ENCODE measurements around the gene ACRBP. TPM values are rescaled to one million over a fixed set of nuclear protein-coding genes. Genes with fewer than 3 reads are reported as not detected.

The ACRBP gene
- total and polyA plus RNA-seq, 3 donors from 2014 or later = 172 to 715 (median 241) TPM

GRCh38 chr12:6630736-6631135 is 16.5 kb downstream of the ACRBP start:
- DNase-seq = no peak
- Histone ChIP-seq H3K27me3 (no peaks in the 10 kb centered on the region), H3K27ac (no peak overlapping the region), H3K4me1 (peaks cover 12% of the 10 kb centered on the region), H3K9me3 (no peaks in the 10 kb centered on the region), H3K4me3 (no peak overlapping the region), H3K36me3 (ENCODE audit: low read depth, missing control alignments) (no peaks in the 10 kb centered on the region)
- WGBS, 2 donors = 38 to 54% methylated on average over 4 to 5 of the region's 5 CpGs
- TF ChIP-seq CTCF (IDR thresholded peaks at IDR 0.05) (no peak), POLR2A (IDR thresholded peaks at IDR 0.05) (no peak)
- intact Hi-C loops (cut with DNase I; ENCODE audit: low total_unique reads) = no loop called here

GRCh38 chr12:6627616-6628015 is 19.6 kb downstream of the ACRBP start:
- intact Hi-C loops (cut with DNase I; ENCODE audit: low total_unique reads) = no loop called here
- no peaks in the 10 kb centered on the region for H3K27me3 ChIP-seq
- WGBS, 2 donors = 60 to 70% methylated on average over 7 of the region's 7 CpGs
- peaks cover 6% of the 10 kb centered on the region for H3K4me1 ChIP-seq
- H3K36me3 ChIP-seq (ENCODE audit: low read depth, missing control alignments) = no peaks in the 10 kb centered on the region
- DNase-seq = no peak
- no peaks in the 10 kb centered on the region for H3K9me3 ChIP-seq
- H3K27ac ChIP-seq = no peak overlapping the region
- no peak overlapping the region for H3K4me3 ChIP-seq
- no peak for TF ChIP-seq POLR2A (IDR thresholded peaks at IDR 0.05)
- no peak for TF ChIP-seq CTCF (IDR thresholded peaks at IDR 0.05)

GRCh38 chr12:6626654-6627283 is 20.5 kb downstream of the ACRBP start:
- H3K4me1 ChIP-seq = no peaks in the 10 kb centered on the region
- TF ChIP-seq CTCF (IDR thresholded peaks at IDR 0.05) (no peak), POLR2A (IDR thresholded peaks at IDR 0.05) (no peak)
- no peak overlapping the region for H3K27ac ChIP-seq
- WGBS, 2 donors = 48 to 55% methylated on average over 8 of the region's 8 CpGs
- DNase-seq = no peak
- H3K36me3 ChIP-seq (ENCODE audit: low read depth, missing control alignments) = no peaks in the 10 kb centered on the region
- no peaks in the 10 kb centered on the region for H3K27me3 ChIP-seq
- intact Hi-C loops (cut with DNase I; ENCODE audit: low total_unique reads) = no loop called here
- H3K9me3 ChIP-seq = no peaks in the 10 kb centered on the region
- no peak overlapping the region for H3K4me3 ChIP-seq

- Histone ChIP-seq H3K36me3 (ENCODE audit: low read depth, missing control alignments) (no peaks in the 10 kb centered on the region), H3K27ac (no peak overlapping the region), H3K4me3 (peak overlapping the region; percentile 20 to 27), H3K4me1 (no peaks in the 10 kb centered on the region), H3K27me3 (no peaks in the 10 kb centered on the region), H3K9me3 (no peaks in the 10 kb centered on the region)
- no peak for DNase-seq
- TF ChIP-seq CTCF (IDR thresholded peaks at IDR 0.05) (no peak), POLR2A (IDR thresholded peaks at IDR 0.05) (no peak)
- intact Hi-C loops (cut with DNase I; ENCODE audit: low total_unique reads) = no loop called here
- WGBS, 2 donors = 53 to 70% methylated on average over 7 to 29 of the region's 29 CpGs
Observed at GRCh38 chr12:6620885-6621274, 26.4 kb downstream of the ACRBP start.
